Psoas muscle (tissue), 8 donors: ENCODE results near the gene TTLL11. TPM values are rescaled to one million over a fixed set of nuclear protein-coding genes. Genes with fewer than 3 reads are reported as not detected.

Experiments used
- ATAC-seq, 4 donors: fragments of 200-7000 bp; cut with Tn5 transposase; one replicate each; pipeline ENCODE4 v1.9.1; 2020; ENCODE audit warnings: moderate library complexity in 3 of 4, mild to moderate bottlenecking in 2 of 4
- DNase-seq, 2 donors: peaks; one replicate each; pipeline ENCODE4 v3.0.0-alpha.2; 2020
- H3K27ac ChIP-seq: fragments of 200-600 bp; one replicate; pipeline ENCODE4 v1.8.0; 2022
- H3K27me3 ChIP-seq, 3 donors: fragments of 200-600 bp in 1 of 3; one replicate each; pipeline versions ENCODE4 v1.6.1 to v1.8.0; 2013 to 2022; ENCODE audit warnings: low read length in 2 of 3, mild to moderate bottlenecking in 2 of 3, moderate library complexity in 1 of 3; ENCODE audit not compliant: insufficient read depth in 3 of 3
- H3K36me3 ChIP-seq, 2 donors: fragments of 200-600 bp in 1 of 2; one replicate each; pipeline versions ENCODE4 v1.6.1 to v1.8.0; 2013 to 2022; ENCODE audit warnings: low read depth in 1 of 2, mild to moderate bottlenecking in 1 of 2, moderate library complexity in 1 of 2; ENCODE audit not compliant: insufficient read depth in 1 of 2
- H3K4me1 ChIP-seq: fragments of 200-600 bp; one replicate; pipeline ENCODE4 v1.8.0; 2022
- H3K4me3 ChIP-seq: fragments of 200-600 bp; one replicate; pipeline ENCODE4 v1.8.0; 2022; ENCODE audit warnings: mild to moderate bottlenecking
- H3K9me3 ChIP-seq: fragments of 200-600 bp; one replicate; pipeline ENCODE4 v1.8.0; 2022
- CTCF ChIP-seq: fragments of 200-600 bp; IDR thresholded peaks from one replicate; pipeline ENCODE4 v1.8.0; 2022; ENCODE audit warnings: antibody characterized with exemption
- WGBS, 3 donors: extraction: QIAGEN DNeasy Blood & Tissue Kit; methylation state at CpG; one replicate each; pipeline versions ENCODE4 v1.1.6 to v1.1.7; 2013; 5-methylcytosine and 5-hydroxymethylcytosine counted together
- intact Hi-C, 2 donors: fragments of 100-400 bp; cut with DNase I; formaldehyde crosslinking; loops; one replicate each; pipeline versions ENCODE4 v1.11.0 to v1.14.2; 2022
- polyA plus RNA-seq, 3 donors: library from polyadenylated mRNA; stranded (reverse); fragments of 200-250 nt; gene quantifications; one replicate each; pipeline ENCODE4 v1.2.3, GENCODE V29; 2013
- total RNA-seq, 4 donors: library from RNA; stranded (reverse); fragmentation: NEBNext Ultra II Directional in 2 of 4; extraction: Animal tissue kit (Norgen Biotek cat#: 25700) in 2 of 4; gene quantifications; one replicate each; pipeline versions ENCODE4 v1.2.1 to v1.2.4, GENCODE V29; 2021 to 2023
- donor health status: healthy with polysubstance abuse.
- donor health status: DM: no; HTN: no; CAD: no; lungs with moderate emphysema.
- donor health status: Bipolar disorder and iron deficiency.
- donor health status: healthy.
- donor health status: DM: yes; HTN: yes; CAD: no.
- donor health status: DM: no; HTN: no; CAD: no.
- donor health status: DM: no; HTN: no; CAD: no.
- donor health status: DM: yes; HTN: yes; CAD: no.

Gene TTLL11
- total and polyA plus RNA-seq, 7 donors, result 15.1 to 56.4 (median 19.3) TPM

GRCh38 chr9:122080986-122081385 lies 12.1 kb downstream of the TTLL11 start:
- intact Hi-C loops, result loop anchor here in 1 of 2 donors (5.0 kb wide), 1 partner anchor 34 kb away; no protein-coding TSS in a partner anchor
- TF ChIP-seq CTCF, result no peak
- Histone ChIP-seq H3K4me1 (peaks cover 46% of the 10 kb centered on the region), H3K4me3 (no peak overlapping the region), H3K27ac (peak overlapping the region; percentile 11), H3K36me3 (no peaks in the 10 kb centered on the region), H3K27me3 (no peaks in the 10 kb centered on the region), H3K9me3 (peaks cover 8% of the 10 kb centered on the region)
- no peak for ATAC-seq
- no peak for DNase-seq
- WGBS, 3 donors, result 71 to 82% (median 81%) methylated on average over 5 of the region's 5 CpGs

- Histone ChIP-seq H3K4me1 (peaks cover 44% of the 10 kb centered on the region), H3K27me3 (no peaks in the 10 kb centered on the region), H3K36me3 (no peaks in the 10 kb centered on the region), H3K4me3 (no peak overlapping the region), H3K27ac (no peak overlapping the region), H3K9me3 (peaks cover 8% of the 10 kb centered on the region)
- WGBS, 3 donors, result 92 to 100% (median 93%) methylated on average over 1 of the region's 1 CpG
- TF ChIP-seq CTCF, result no peak
- intact Hi-C loops, result loop anchor here in 1 of 2 donors (5.0 kb wide), 1 partner anchor 41 kb away; no protein-coding TSS in a partner anchor
- no peak for ATAC-seq
- no peak for DNase-seq
These were observed 14.6 kb downstream of the TTLL11 start for GRCh38 chr9:122078557-122078956.

- intact Hi-C loops, result loop anchor here in 1 of 2 donors (1.0 to 5.0 kb wide), 2 partner anchors 14 to 39 kb away; no protein-coding TSS in a partner anchor
- Histone ChIP-seq H3K36me3 (no peaks in the 10 kb centered on the region), H3K27me3 (no peaks in the 10 kb centered on the region), H3K4me3 (no peak overlapping the region), H3K27ac (peak overlapping the region; percentile 87), H3K9me3 (peaks cover 8% of the 10 kb centered on the region), H3K4me1 (peaks cover 49% of the 10 kb centered on the region)
- DNase-seq (no peak), ATAC-seq (no peak)
- 83 to 95% (median 91%) methylated on average over 3 of the region's 3 CpGs for WGBS, 3 donors
- TF ChIP-seq CTCF, result no peak
These were observed 16.3 kb downstream of the TTLL11 start for GRCh38 chr9:122076773-122077172.

GRCh38 chr9:122076117-122076516 lies 17.0 kb downstream of the TTLL11 start:
- intact Hi-C loops, result loop anchor here in 1 of 2 donors (1.0 to 5.0 kb wide), 2 partner anchors 14 to 39 kb away; no protein-coding TSS in a partner anchor
- Histone ChIP-seq H3K27me3 (no peaks in the 10 kb centered on the region), H3K9me3 (peaks cover 8% of the 10 kb centered on the region), H3K27ac (peak overlapping the region; percentile 87), H3K36me3 (no peaks in the 10 kb centered on the region), H3K4me1 (peaks cover 55% of the 10 kb centered on the region), H3K4me3 (peak overlapping the region; percentile 32)
- ATAC-seq, result peak in 3 of 4 donors; percentile 28 to 41 (median 40)
- TF ChIP-seq CTCF, result no peak
- WGBS, 3 donors, result 34 to 51% (median 42%) methylated on average over 4 of the region's 4 CpGs
- DNase-seq, result no peak
